ENCODE data around the gene SNX5. TPM values are rescaled to one million over a fixed set of nuclear protein-coding genes. Genes with fewer than 3 reads are reported as not detected.

SNX5 gene
- total RNA-seq = 97.3 and 135 TPM in 2 replicates

DNA sequence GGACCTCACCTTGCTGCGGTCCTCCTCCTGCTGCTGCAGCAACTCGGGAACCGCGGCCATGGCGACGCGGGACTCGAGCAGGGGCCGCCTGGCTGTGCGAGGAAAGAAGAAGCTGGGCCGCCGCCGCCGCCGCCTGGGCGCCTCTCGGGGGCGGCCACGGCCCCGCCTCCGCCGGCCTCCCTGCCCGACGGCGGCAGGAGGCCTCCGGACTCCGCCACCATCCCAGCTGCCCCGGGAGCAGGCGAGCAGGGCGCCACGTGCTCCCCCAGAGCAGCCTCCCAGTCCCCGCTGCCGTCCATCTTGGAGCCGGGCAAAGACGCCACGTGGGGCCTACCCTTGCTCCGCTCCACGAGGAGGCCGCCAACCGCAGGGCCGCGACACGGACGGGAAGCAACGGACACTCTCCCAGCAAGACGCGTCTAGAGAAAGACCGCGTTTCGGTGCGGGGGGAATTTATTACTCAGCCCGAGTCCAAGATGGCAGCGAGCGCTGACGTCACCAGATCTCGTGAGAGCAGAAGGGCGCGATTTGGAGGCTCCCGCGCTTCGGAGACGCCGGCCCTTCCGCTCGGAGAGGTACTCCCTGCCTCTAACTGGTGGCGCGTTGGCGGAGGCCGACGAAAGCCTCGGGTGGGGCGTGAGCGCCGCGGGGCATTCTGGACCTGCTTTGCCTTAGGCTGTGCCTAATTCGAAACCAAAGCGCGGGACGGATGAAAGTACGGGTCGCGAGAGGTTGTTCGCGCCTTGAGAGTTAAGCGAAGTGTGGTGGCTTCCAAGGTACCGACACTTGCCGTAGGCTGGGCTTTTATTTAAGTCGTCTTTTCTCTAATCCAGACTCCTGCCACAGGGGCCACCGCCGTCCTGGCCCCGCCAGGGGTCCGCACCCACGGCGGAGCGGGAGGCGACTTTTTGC is at the start of gene SNX5, which contains the start of gene MGME1:
SNX5 (minus strand) TSS at position 429 of the 912 bp plus-strand sequence; CDS start at position 60, 369 bp downstream.
MGME1 (plus strand) TSS at position 653 of the 912 bp plus-strand sequence. CDS start 842 bp downstream, outside the sequence.
- DNase-seq = peak; percentile 100

DNA sequence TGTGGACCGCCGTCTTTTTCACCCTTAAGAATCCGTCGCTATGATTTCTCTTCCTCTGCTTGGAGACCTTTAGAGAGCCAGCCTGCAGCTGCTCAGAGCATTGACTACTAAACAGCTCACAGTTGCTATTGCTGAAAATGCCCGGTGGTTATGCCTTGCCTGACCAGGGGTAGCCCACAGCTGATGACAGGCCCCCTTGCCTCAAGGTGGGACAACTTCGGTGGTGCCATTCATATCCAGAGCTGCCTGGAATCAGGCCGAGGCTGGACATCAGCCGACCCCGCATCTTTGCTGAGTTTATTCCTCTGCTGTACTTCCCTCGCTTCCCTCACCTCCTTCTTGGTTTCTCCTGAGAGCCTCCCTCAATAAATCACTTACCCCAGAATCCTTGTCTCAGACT is 49.5 kb upstream of the SNX5 start:
- no peak for DNase-seq

DNA sequence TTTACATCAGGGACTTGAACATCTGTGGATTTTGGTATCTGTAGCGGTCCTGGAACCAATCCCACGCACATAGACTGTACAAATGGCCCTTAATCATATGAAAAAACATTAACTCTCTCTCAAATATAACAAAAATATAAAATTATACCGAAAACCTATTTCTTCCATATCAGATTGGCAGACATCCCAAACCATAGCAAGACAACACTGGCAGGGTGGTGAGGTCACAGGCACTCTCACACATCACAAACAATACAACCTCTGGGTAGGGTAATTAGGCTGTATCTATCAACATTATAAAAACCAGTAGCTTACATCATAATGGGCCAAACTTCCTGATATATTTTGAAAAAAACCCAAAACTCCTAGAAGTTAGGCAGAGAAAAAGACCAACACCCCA is 48.2 kb upstream of the SNX5 start:
- DNase-seq = no peak

DNA sequence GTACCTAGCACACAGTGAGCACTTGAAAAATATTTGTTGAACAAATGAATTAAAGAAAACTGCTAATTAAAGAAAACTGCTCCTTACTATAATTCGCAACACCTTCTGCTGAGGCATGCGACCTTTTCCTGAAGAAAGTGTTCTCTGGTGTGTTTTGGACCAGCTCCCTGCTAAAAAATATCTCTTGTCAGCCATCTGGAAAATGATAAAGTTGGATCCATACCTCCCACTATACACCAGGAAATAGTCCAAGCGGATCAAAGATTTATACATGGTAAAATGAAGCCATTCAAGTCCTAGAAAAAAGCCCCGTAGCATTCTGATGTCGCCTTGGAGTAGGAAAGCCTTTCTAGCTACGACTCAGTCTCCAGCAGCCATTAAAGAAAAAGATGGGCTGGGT is 45.8 kb upstream of the SNX5 start:
- no peak for DNase-seq

DNA sequence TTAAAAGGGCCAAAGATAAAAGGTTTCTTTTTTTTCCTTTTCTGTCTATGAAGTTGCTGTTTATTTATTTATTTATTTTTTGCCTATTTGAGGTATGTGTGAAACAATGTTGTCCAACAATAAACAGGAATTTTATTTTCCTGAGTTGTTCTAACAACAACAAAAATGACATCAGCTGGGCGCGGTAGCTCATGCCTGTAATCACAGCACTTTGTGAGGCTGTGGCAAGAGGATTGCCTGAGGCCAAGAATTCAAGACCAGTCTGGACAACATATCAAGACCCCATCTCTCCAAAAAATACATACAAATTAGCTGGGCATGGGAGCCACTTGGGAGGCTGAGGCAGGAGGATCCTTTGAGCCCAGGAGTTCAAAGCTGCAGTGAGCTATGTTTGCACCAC is 44.3 kb upstream of the SNX5 start:
- DNase-seq = no peak

DNA sequence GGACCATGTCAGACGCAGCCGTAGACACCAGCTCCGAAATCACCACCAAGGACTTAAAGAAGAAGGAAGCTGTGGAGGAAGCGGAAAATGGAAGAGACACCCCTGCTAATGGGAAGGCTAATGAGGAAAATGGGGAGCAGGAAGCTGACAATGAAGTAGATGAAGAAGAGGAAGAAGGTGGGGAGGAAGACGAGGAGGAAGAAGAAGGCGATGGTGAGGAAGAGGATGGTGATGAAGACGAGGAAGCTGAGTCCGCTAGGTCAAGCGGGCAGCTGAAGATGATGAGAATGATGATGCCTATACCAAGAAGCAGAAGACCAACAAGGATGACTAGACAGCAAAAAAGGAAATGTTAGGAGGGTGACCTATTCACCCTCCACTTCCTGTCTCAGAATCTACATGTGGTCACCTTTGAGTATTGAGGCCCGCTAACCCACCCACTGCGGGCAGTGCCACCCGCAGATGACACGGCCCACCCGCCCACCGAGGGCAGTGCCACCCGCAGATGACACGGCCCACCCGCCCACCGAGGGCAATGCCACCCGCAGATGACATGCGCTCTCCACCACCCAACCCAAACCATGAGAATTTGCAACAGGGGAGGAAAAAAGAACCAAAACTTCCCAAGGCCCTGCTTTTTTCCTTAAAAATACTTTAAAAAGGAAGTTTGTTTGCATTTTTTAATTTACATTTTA is 43.5 kb upstream of the SNX5 start:
- DNase-seq = no peak

DNA sequence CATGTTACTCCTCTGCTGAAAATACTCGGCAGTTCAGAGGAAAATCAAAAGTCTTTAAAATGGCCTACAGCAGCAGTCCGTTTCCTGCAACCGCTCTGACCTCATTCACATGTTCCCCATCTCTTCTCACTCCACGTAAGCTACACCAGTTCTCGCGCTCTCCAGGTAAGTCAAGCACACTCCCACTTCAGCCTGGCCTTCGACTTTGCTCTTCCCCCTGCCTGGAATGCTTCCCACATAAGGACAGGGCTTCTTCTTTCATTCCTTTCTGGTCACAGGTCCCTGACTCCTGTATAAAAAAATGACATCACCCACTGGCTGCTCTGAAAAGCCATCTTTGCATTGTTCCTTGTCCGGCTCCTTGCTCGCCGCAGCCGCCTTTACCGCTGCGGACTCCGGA is 42.9 kb upstream of the SNX5 start:
- DNase-seq = no peak

DNA sequence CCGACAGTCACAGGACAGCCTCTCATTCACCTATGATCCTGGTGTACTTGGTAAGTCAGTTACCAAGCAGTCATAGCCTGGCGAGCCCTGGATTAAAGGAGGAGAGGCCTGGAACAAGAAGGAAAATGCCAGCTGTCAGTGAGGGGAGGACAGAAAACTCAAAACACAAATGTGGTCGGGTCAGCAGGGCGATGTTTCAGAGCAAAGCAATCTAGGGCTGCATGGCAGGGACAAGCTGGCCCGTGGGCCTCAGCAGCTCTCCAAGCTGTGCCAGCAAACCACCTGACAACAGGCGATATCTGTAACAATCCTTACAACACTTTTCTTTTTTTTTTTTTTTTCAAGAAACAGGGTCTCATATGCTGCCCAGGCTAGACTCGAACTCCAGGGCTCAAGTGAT is 40.5 kb upstream of the SNX5 start:
- DNase-seq = no peak

DNA sequence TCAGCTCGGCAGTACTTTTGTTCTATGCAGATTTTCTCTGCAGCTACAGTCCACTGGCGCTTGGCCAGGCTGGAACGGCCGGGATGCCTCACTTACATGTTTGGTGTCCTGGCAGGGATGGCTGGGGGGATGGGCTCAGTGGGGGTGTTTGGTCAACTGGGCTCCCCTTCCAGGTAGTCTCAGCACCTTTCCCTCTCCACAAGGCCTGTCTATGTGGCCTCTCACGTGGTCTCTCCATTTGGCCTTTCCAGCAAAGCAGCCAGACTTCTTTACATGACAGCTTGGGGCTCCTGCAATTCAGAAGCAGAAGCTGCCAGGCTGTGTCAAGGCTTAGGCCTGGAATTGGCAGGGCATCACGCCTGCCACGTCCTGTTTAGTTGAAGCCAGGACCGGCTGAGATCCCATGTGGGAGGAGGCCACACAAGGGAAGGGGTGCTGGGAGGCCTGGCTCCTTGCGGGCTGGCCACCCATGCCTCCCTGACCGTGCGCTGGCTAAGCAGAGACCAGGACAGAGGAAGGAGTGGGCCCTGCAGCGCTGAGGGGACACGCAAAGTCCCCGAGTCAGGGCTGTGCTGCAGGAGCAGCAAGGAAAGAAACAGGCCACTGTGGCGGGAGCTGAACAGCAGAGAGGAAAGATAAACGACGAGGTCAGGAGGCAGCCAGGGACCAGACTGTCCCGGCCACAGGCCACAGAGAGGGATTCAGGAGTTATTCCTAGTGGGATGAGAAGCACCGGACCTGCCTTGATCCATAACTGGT is 39.1 kb upstream of the SNX5 start:
- no peak for DNase-seq

DNA sequence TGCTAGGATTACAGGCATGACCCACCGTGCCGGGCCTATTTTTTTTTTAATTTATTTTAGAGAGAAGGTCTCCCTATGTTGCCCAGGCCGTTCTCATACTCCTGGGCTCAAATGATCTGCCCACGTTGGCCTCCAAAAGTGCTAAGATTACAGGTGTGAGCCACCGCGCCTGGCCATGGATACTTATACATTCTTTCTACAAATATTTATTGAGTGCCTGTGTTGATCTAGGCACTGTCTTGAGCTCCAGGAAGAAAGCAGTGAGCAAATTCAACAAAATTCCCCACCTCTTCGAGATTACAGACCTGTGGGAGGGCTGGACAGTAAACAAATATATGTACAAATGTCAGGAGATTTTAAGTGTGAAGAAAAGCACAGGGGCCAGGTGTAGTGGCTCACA is 38.1 kb upstream of the SNX5 start:
- DNase-seq = no peak

DNA sequence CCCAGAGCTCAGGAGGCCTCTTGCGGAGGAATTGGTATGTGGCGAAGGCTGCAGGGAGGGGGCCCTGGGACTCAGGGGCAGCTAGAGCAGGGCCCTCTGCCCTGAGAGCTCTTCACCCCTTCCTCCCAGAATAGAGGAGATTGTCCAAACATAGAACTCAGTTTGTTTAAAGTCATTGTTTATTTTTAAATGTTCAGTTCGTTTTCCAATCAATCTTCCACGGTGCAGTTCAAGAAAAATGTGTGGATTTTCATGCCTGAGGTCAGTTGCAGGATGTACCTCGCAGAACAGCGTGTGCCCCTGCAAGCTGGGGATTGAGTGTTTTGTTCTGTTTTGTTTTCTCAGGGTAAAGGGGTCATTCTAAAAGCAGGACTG is 37.4 kb upstream of the SNX5 start:
- DNase-seq = no peak

DNA sequence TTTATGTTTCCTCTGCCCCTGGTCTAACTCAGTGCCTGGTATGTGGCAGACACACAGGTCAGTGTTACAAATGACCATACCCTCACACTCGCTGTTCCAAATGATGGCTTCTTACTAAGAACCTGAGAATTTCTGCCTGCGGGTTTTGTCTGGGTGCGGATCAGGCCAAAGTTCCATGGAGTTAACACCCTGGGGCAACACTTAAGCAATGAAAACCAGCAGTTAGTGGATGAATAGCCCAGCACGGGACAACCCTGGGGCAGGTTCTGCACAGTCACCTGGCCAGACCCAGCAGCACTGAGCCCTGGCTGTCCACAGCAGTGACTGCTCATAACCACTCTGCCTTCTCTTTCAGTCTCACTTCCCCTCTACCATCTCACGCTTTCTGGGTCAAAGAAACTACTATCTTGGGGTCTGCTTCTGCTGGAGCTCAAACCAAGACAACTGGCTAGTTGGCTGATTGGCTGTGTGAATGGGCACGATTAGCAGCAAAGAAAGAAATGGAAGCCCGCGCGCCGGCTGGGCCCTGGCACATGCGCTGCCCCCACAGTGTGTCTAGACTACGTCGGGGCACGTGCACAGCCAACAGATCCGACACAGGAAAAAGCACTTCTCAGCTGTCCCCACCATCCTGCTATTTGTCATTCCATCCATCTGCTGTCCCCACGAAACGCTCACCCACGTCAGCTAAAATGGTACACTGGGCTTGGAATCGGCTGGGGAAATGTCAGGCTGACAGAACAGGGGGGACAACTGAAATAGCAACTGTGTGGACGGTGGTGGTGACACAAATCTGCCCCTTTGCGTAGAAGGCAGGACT is 36.8 kb upstream of the SNX5 start:
- DNase-seq = no peak

DNA sequence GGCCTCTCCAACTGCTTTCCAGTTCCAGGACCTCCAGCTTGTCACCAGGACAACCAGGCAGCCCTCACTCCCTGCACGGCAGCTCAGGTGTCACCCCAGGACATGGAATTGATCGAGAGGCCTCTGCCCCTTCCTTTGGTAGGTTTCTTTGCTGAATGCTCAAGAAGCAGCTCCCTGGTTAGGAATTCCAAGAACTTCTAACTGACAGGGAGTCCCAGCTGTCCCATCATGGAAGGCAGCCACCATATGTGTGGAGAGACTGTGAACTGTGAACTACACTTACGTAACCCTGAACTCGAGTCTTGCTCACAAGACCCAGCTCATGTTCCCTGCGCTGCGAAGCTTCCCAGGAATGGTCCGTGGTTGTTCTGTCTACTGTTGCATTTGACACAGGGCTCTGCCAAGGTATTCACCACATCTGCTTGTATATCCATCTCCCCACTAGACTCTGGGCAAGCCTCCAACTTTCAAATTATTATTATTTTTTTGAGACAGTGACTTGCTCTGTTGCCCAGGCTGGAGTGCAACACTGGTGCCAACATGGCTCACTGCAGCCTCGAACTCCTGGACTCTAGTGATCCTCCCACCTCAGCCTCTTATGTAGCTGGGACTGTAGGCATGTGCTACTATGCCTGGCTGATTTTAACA is 35.9 kb upstream of the SNX5 start:
- no peak for DNase-seq

DNA sequence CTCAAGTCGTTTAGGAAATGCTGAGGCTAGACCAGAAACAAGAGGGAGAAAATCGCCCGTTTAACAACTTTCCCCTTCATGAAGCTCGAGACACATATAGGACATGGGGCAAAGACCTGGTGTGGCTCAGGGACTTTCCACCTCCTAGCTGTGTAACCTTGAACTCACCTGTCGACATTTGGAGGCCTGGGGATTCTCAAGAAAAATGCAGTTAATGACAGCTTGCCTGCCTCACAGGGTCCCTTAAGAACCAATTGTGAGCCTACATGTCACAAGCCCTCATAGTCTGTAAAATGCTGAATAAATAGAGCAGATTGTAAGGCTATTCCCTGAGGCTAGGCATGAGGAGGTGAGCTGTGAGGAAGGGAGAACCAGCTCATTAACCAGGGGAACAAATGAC is 35.3 kb upstream of the SNX5 start:
- no peak for DNase-seq

DNA sequence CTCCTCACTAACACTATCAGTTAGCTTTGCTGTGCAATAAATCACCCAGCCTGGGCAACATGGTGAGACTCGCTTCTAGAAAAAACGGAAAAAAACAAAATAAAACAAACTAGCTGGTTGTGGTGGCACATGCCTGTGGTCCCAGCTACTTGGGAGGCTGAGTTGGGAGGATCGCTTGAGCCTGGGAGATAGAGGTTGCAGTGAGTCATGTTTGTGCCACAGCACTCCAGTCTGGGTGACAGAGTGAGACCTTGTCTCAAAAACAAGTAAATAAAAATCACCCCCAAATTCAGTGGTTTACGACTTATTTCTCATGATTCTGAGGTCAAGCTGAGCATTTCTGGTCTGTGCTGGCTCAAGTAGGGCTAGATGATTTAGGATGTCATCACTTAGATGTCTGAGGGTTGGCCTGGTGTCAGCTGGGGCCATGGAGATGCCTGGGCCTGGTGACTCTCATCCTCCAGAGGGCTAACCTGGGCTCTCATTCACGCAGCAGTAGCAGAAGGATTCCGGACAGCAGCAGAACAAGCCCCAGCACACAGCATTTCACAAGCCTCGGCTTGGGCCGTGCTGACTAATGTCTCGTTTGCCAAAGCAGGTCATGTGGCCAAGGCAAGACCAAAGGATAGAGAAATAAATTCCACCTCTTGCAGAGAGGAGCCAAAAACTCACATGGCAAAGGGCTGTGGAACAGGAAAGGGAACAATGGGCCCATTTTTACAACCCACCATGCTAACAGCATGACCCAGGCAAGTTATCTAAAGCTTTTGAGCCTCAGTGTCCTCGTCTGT is 32.7 kb upstream of the SNX5 start:
- peak; percentile 13 for DNase-seq

DNA sequence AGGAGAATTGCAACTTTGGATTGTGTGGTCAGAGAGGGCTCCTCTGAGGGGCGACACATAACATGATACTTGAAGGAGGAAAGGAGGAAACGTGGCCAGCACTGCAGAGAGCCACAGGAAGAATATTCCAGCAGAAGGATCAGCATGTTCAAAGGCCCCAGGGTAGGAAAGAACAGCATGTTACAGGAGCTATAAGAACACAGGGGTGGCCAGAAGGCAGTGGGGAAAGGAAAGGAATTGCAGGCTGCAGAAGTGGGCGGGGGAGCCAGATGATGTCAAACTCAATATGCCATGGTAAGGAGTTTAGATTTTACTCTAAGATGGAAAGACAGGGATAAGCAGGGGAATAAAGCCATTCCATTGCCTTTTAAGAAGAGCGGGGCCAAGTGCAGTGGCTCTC is 31.0 kb upstream of the SNX5 start:
- no peak for DNase-seq

DNA sequence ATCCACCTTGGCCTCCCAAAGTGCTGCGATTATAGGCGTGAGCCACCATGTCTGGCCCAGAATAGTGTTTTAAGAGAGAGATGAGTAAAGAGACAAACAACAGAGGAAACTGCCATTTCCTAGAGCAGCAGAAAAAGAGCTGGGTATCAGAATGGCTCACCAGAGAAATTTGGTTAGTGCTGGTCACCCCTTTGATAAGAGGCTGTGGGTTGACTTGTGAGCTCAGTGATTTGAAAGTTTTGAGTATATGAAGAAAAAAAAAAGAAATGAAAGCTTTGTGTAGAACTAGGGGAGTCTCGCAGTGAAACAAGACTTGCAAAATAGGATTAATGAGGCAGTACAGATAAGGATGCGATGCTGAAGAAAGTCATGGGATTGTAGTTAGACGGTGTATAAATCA is 29.9 kb upstream of the SNX5 start:
- DNase-seq = no peak

DNA sequence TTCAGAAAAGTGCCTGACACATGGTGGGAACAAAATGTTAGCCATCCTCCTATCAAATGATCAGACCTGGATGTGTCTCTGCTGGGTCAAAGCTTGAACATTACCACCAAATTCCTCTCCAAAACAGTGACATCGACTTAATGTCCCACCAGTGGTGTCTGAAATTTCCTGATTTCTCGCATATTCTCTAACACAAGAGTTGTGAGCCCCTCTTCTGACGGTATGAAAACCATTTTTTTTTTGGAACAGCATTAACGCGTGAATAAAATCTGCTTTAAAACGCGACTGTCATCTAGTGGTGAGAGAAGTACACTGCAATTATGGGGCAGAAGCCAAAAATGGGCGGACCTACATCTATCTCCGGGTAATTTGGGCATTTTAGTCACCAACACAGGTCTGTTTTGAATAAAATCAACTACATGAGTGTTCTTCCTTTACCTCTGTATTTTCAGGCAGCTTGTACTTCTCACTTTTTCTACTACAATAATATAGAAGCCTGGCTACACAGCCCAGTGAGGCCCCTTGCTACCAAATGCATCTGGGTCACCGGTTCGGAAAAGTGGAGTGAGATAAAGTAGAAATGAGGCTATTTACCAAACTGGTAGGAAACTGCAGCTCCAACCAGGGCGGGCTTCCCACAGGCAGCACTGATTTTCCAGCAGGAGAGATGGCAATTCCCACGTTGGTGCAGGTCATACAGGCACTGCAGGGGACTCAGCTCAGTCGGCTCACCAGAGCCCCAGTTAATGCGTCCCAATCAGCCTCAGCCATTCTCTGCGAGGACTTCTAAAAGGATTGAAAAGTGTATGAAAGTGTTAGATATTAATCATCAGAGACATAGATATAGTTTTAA is 27.6 kb upstream of the SNX5 start:
- peak; percentile 78 for DNase-seq

DNA sequence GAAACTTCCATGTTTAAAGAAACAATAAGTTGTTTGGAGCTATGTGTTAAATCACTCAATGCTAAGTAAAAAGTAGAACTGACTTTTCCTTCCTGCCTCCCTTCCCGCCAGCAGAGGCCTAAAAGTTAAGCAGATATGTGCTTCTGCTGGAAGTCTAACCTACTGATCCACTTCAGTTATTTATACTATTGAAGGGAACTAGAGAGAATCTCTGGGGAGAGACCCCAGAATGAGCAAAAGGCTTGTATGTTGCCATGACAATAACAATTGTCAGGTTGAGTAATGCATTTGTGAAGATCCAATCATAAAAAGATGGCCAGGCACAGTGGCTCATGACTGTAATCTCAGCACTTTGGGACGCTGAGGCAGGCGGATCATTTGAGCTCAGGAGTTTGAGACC is 25.0 kb upstream of the SNX5 start:
- DNase-seq = peak; percentile 52
